Activated naive CD4-positive, alpha-beta T cell treated with anti-CD3 and anti-CD28 coated beads, Interleukin-2, amount 50 U/mL, for 16 hours (primary cell): ENCODE measurements around the gene RAB20.

Source experiments
- DNase-seq: peaks from one replicate; pipeline ENCODE4 v3.0.0-alpha.2; 2020

The RAB20 gene

DNA sequence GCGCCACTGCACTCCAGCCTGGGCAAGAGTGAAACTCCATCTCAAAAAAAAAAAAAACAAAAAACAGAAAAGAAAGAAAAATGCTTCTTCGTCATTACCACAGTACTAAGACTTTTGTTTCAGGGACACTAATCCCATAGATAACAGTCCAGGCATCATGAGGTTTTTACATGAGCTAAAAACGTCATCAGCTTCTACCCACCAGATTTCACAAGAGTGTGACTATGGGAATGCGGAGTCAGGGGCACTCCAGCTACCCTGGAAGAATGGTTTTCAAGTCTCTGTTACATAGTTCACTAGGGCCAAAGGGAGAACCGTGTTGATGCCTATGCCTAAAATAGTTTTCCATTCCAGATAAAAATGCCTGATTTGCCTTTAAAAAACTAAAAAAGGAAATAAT is 33.2 kb downstream of the RAB20 start:
- DNase-seq, result no peak

DNA sequence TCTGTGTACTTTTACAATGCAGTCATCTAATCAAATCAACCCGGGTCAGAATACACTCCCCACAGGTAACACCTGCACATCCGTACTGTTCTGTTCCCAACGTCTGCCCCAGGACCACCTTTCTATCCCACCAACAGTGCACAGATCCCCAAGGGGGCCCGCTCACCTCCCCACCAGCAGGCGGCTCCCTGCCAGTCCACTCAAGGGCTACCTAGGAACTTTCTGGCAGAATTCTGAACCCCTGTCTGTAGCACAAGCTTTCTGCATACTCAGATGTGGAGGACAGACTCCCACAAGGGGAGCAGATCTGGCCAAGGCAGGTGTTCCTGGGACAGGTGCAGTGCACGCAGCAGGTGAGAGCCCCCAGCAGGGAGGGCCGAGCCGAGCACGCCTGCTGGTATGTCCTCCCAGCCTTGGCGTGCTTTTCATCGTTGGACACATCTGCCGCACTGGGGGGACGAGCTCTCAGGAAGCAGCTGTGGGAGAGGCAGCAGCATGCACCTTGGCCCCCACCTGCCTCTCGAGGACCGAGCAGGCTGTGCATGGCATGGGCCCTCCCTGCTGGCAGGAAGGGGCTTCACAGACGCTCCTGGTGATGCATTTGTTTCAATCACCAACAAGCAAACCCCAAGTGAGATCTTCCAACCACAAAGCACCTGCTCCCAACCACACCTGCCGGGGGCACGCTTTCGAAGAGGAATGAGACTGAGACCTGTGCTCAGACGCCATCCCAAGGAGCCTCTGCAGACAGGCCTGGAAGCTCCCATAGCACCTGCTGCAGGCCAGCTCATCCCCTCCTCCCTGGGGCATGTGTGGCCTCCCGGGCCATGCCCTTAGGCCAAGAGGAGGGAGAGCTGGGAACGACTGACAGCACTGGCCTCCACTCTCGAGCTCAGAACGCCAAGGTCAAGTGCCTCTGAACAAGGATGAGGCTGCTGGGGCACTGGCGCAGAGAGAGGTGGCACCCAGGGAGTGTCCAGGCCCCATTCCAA is 35.9 kb downstream of the RAB20 start:
- DNase-seq, result no peak

DNA sequence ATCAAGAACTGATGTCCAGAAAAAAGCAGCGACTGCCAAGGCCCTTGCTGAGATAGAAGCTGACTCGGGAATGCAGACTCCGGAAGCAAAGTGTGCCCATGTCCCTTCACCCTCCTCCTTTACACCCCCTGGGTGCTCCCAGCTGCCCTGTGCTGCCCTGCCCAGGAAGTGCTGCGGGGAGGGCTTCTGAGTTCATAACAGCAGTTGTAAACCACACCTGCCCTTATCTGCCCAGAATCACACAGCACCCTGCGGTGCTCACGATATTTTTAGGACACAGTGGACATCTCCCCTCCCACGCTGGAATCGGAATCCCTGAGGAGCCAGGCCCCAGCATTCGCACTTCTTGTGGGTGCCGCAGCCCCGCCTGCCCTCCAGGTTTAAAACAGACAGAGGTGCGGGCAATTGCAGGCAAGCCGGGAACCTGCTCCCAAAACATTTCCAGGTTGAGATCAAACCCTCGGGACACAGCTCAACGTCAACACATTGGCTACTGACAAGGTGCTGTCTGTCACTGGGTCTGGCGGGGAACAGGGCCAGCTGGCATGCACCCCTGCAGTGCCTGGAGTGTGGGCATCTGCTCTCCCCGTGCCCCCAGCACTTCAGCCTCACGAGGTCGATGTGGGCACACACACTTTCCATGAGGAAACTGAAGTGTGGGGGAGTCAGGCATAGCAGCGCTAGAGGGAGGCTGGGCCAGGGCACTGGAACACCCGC is 36.8 kb downstream of the RAB20 start:
- DNase-seq, result no peak

DNA sequence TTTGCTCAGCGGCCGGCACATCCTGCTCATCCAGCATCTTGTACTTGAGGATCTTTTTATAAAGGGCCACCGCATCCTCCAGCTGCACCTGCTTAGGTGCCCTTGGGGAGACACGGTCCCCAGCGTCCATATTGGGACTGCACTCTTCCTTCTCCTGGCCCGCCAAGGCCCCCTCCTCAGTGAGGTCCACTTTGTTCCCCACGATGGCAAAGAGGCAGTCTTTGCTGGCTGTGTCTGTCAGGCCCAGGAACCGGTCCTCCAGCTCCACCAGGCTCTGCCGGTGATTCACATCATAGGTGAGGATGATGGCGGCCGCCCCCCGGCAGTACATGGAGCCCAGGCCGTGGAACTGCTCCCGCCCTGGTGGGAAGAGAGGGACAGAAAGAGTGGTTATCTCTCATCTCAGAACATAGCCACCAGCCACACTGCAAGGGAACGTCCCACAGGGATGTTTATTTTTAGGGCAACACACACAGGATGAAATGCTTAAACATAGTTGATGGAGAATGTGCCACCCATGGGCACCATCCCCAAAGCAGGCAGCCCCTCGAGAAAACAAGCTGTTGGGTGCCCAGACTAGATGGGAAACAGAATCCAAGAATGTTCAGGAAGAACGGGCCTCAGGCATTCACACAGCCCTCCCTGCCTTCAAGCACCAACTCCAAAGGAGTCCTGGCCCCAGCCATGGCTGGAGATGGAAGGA is 37.5 kb downstream of the RAB20 start:
- DNase-seq, result no peak

DNA sequence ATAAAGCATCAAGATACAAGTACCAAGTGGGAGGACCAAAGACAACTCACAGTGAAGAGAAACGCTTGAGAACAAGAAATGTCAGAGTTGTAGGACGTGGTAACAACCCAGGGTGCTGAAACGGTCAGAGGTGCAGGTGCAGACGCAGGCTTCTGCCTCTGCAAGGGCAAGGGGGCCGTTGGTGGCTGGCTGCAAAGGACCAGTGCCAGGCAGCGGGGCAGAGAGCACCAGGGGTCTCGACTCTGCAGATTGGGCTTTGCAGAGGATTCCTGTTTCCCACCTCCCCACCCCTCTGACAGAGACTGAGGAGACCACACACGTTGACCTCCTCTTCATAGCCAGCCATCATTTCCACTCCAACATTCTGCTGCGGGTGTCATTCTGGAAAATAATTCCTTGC is 38.3 kb downstream of the RAB20 start:
- no peak for DNase-seq

DNA sequence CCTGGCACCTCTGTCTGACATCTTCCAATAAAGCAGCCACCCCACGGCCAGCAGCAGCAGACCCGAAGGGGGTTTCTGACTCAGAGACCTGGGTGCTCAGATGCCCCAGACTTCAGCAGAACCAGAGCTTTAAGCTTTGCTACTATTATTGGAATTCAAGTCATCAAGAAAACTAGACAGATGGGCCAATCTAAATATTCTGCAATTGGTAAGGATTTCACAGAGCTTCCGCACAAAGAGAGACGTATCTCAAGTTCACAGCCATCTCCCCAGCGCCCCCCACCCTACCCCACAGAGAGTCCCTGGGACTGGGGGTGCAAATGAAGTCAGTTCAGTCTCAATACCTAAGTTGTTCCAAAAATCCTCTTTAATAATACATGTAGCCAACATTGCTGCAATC is 38.8 kb downstream of the RAB20 start:
- DNase-seq, result no peak

DNA sequence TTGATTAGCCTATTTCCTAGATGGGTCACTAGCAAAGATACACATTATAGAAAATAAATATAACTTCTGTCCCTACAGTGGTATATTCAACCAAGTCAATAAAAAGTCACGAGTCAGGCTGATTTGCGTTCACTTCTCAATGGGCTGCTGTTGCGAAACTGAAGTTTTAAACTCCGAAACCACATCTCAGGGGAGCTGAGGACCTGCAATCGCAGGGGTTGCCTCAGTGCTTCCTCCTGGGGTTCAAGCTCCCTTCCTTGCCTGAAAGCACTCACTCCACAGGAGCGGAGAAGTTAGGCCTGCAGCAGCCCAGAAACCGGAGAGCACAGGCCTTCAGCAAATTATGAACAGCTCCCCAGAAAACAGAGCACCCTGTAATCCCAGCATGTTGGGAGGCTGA is 39.6 kb downstream of the RAB20 start:
- no peak for DNase-seq

DNA sequence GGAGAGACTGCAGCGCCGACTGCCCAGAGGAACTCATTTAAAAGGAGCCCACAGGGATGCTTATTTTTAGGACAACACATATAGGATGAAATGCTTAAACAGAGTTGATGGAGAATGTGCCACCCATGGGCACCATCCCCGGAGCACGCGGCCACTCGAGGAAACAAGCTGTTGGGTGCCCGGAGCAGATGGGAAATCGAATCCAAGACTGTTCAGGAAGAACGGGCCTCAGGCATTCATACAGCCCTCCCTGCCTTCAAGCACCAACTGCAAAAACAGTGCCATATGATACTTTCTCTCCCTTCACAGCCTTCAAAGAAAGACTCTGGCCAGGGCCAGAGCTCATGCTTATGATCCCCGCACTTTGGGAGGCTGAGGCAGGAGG is 40.2 kb downstream of the RAB20 start:
- no peak for DNase-seq

DNA sequence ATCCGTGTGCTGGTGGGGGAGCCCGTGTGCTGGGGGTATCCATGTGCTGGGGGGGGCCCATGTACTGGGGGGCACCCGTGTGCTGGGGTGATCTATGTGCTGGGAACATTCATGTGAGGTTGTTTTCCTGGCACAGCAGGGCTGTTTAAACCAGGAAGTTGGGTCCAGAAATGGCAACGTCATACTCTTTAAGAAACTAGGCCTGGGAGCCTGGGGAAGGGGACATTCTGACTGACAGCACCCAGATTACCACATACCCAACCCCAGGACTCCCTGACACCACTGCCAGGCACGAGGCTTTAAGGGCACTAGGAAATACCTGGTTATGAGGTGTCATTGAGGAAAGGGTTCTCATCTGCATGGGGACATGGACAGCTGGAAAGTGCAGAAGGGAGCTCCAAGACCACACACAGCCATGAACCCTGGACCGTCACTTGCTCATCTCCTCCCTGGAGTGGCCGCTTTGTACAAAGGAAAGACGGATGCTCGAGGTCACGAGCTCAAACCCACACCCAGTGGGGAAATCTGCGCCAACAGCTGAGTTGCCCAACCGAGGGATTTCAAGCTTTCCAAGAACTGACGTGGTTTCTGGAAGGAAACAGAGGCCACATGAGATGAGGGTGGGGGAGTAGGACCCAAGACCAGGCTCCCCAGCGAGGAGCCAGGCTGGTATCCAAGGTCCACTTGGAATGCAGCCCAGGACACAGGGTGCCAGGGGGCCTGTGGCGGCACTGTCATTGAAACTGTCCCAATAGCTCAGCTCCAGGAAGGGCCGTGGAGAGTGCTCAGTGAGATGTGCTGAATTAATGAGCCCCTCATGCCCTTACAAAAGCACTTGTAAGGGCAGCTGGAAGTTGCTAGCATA is 40.9 kb downstream of the RAB20 start:
- DNase-seq, result no peak

DNA sequence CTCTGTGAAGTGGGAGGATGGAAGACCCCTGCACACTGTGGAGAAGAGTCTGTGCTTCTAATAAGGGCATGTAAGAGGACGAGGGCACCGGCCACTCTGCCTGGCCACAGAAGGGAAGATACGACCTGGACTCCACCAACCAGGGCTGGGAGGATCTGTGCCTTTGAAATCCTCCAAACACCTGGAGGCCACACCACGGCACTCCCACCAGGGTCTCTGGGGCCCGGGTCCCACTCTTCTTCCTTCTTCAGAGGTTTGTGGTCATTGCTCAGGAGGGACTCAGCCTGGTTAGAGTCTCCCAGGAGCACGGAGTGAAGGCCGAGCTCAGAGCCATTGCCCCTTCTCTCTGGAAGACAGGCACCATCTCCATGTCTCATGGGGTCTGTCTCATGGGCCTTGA is 42.0 kb downstream of the RAB20 start:
- no peak for DNase-seq

DNA sequence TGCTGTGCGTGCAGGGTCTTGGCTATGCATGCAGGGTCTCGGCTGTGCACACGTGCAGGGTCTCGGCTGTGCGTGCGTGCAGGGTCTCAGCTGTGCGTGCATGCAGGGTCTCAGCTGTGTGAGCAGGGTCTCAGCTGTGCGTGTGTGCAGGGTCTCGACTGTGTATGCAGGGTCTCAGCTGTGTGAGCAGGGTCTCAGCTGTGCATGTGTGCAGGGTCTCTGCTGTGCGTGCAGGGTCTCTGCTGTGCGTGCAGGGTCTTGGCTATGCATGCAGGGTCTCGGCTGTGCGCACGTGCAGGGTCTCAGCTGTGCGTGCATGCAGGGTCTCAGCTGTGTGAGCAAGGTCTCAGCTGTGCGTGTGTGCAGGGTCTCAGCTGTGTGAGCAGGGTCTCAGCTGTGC is 42.5 kb downstream of the RAB20 start:
- DNase-seq, result no peak

DNA sequence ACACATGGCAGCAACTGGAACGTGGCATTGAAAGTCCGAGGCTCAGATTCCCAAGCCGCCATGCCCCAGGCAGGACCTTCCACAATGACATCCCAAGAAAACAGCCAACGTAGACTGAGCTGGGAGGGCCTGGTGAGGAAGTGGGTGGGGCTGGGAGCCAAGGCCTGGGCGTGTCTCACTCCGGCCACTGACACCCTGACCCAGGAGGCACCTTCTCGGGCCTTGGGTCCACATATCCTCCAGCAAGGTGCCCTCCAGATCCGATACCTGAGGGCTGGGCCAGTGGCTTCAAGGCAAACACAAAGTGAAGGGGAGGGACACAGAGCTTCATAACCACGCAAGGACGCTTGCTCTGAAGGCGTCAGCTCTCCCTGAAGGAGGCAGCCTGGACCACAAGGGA is 43.0 kb downstream of the RAB20 start:
- no peak for DNase-seq

DNA sequence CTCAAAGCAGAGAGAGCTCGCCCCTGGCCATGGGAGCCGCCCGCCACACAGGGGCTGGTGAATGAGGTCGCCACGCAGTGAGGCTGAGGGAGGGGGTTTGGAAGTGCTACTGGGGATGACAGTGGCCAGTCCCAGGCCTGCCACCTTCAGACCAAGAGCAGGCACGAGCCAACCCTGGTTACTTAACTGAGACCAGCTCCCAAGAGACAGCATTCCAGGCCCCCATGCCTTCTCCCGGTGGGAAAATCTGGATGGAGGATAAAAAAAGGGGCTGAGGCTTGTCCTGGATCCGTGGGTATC is 43.3 kb downstream of the RAB20 start:
- no peak for DNase-seq

DNA sequence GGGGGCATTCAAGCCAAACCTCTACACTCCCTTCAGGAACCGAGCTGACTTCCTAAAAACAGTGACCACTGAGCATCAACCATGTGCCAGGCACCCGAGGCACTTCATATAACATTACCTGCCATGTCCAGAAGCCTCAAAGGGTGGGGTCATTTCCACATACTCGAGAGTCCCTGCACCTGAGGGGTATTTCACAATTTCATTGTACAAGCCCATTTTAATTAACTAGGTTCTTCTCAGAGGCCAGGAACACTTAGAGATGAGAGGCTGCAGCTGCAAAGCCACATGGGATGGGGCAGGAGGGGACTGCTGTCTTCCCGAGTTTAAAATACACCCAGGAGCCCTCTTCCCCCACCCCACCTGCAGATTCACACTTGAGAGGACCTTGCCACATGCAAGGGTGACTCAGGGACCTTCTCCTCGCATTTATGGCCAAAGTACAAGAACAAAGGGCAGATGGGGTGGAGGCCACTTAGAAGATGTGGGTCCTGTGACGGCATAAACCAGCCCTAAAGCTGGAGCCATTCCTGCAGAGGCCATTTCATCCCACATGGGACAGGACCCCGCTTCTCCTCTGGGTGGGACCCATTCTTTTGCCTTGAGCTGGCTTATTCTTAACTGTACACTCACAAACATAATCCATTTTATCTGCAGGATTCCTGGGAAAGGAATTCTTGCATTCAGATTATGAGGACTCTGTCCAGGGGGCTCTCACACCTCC is 43.9 kb downstream of the RAB20 start:
- DNase-seq, result no peak

DNA sequence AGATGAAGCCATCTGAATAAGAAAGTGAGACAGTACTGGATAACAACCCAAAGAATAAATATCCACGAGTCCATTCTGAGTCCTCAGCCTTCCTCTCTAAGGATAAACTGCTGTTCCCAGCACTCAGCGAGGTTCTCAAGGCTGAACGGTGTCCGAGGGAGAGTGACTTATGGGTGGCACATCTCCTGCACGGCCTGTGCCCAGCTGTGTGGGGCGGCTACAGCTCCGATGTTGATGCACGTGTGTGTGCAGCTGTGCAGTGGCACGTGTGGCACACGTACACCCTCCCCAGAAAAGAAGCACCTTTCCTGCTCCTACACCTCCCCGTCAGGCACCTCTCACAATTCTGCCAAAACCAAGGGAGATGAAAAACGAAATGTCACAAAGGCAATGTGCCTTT is 45.0 kb downstream of the RAB20 start:
- no peak for DNase-seq

DNA sequence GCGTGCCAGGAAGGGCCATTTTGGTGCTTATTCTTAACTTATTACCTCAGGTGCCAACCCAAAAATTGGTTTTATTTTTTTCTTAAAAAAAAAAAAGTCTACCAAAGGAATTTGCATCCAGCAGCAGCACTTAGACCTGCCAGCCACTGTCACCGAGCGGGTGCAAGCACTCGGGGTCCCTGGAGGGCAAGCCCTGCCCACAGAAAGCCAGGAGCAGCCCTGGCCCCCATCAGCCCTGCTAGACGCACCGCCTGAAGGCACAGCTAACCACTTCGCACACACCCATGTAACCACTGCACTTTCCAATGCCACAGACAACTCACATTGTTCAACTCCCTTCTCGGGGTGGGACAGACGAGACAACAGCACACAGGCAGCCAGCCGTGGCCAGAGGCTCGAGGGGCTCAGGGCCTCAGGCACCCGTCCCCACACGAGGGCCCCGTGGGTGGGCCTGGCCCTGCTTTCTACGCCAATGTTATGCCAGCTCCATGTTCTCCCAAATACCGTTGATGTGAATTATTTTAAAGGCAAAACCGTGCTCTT is 49.3 kb downstream of the RAB20 start:
- DNase-seq, result no peak

DNA sequence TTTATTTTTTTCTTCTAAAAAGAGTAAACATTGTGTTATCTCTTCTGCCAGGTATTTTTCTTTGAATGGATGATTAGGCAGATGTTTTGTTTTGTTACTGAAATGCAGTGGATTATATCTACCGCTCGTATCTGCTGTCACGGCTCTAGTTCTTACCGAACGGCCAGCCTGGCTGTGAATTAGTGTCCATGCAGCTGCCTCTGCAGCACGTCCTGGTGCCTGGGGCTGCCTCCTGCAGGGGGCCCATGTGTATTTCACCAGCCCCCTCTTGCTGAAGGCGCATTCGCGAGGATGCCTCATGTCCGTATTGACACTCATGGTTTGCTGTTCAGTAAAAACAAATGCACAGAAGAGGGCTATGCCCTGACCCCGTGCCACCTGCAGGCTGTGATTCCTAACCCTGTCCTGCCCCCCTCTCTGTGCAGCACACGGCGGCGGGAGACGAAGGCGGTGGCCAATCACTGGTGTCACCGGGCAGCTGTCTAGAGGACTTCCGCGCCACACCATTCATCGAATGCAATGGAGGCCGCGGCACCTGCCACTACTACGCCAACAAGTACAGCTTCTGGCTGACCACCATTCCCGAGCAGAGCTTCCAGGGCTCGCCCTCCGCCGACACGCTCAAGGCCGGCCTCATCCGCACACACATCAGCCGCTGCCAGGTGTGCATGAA is 49.9 kb downstream of the RAB20 start:
- DNase-seq, result no peak

DNA sequence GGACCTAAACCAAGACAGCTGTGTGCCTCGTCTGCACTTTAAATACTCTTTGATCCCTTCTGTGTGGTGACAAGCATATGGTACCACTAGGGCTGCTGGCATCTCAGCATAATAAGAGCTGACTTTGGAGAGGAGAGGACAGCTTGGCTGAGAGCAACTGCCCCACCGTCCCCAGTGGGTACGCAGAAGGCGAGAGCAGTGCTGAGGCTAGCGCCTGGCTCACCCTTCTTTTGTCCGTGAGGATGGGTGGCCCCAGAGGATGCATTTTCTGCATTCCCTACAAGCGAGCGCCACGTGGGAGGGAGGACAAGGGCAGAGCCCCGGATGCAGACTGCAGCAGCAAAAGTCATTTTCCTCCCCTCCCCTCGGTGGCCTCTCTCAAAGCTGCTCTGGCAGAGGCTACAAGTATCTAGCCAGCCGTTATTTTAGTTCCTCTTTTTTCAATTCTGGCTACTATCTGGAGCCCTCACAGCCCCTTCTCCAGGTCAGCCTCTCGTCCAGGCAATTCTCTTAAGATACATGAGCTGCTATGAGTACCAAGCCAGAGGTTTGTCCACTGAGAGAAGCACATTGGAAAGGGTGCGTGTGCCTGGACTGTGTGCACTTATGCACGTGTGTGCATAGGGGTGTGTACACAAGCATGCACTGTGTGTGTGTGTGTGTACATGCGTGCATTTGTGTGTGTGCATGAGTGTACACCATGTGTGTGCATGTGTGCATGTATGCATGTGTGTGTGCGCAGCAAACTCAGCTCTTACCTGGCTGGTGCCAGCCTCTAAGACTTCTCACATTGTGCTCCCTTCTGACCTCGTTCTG is 51.3 kb downstream of the RAB20 start:
- DNase-seq, result no peak

DNA sequence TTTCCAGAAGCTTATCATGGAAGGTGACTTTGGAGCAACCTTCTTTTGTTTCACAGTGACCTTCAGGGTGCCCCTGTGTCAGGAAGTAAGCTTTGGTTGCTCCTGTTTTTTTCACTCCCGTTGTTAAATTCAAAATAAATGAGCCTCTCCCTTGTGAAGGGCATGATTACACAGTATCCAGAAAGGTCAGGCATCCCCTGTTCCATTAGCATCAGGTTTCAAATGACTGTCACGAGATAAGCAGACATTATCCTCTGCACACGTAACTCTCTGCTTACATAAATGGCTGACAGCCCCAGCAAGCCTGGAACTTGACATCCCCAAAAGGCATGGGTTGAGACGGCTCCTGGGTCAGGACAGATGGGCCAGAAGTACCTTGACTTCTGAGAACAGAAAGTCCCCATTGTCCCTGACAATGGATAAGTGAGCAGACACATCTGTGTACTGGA is 52.0 kb downstream of the RAB20 start:
- DNase-seq, result no peak

DNA sequence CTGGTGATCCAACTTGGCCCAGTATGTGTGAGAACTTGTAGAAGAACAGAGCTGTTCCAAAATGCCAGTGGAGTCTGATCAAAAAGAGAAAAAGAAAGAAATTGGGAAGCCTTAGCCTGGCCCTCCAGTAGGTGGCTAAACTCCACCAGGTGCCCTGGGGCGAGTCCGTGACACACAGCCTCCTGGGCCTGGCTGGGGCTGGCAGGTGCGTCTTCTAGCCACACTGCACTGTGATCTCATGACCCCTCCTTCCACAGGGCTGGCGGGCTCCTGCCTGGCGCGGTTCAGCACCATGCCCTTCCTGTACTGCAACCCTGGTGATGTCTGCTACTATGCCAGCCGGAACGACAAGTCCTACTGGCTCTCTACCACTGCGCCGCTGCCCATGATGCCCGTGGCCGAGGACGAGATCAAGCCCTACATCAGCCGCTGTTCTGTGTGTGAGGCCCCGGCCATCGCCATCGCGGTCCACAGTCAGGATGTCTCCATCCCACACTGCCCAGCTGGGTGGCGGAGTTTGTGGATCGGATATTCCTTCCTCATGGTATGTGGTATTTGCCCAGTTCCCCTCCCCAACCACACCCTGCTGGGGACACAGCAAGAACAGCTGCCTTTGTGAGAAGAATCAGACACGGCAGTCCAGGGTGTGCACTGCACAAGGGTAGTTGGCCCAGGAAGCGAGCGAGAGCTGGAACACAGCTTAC is 53.7 kb downstream of the RAB20 start:
- DNase-seq, result no peak
